Measurements from ENCODE around the gene ROR1.

DNA sequence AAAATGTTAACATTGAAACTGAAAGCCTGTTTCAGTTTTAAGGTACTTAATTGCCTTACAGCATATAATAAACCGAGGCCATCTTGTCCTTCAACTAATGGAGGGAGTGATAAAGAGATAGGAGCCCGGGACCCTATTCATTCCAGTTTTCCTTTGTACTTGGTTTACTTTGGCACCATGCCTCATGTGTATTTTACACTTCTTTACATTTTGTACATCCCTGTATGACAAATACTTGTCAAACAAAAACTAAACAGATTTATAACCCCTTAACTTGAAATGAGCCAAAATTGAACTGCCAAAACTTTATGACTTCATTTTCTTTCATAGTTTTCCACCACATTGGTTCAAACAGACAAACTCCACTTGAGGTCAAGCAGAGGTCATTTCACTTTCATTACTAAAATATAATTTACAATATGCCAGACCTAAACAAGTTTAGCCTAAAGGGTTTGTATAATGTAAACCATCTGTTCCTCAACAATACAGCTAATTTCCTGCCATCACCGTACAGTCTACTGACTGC, 398.7 kb downstream of the ROR1 start:
- TF ChIP-seq, protein P1, sequence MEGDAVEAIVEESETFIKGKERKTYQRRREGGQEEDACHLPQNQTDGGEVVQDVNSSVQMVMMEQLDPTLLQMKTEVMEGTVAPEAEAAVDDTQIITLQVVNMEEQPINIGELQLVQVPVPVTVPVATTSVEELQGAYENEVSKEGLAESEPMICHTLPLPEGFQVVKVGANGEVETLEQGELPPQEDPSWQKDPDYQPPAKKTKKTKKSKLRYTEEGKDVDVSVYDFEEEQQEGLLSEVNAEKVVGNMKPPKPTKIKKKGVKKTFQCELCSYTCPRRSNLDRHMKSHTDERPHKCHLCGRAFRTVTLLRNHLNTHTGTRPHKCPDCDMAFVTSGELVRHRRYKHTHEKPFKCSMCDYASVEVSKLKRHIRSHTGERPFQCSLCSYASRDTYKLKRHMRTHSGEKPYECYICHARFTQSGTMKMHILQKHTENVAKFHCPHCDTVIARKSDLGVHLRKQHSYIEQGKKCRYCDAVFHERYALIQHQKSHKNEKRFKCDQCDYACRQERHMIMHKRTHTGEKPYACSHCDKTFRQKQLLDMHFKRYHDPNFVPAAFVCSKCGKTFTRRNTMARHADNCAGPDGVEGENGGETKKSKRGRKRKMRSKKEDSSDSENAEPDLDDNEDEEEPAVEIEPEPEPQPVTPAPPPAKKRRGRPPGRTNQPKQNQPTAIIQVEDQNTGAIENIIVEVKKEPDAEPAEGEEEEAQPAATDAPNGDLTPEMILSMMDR (IDR thresholded peaks at IDR 0.05): no peak
- TF ChIP-seq POLR2AphosphoS5 (IDR thresholded peaks at IDR 0.05) (no peak), EP300 (IDR thresholded peaks at IDR 0.05) (no peak)

Data from suprapubic skin (tissue), 4 donors.